Germinal center (tissue), 1 donor: Measurements from ENCODE around the gene MDN1.
"Not testable (repeated sequence)": the region's sequence is repeated elsewhere in the genome, so short reads cannot be mapped to it uniquely, and the experiment has no call there.

Experiments
- DNase-seq: peaks from one replicate; pipeline ENCODE4 v3.0.0; 2012; ENCODE audit warnings: mixed read lengths, low spot score

The MDN1 gene

DNA sequence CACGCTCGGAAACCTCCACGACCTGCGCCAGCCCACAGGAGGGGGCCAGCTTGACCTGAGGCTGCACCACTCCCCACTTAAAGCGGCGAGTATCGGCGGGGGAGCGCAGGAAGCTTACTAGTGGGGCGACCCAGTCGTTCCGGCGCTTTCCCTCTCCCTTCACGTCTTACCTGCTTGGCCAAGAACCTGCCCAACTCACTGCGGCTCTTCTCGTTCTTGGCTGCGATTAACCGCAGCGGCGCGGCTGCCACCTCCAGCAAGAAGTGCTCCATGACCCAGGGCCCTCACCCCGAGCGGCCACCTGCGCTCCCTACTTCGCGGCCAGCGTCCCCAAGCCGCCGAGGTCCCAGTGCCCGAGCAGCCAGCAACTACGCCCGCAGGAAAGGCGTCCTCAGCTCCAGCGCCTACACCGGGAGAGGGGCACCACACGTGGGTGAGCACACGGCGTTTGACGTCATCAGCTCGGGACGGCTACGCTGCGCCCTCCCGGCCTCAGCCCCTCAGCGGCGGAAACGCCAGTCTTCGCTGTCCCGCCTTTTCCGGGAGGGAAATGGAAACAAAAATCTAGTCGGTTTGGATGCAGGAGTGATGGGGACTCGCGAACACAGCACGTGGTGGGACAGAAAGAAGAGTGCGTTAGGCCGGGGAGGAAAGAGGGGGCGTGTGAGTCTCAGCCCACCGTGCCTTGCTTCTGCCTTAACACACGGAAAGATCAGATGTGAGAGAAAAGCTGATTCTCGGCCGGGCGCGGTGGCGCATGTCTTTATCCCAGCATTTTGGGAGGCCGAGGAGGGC lies at the start of gene MDN1:
Gene MDN1 (minus strand): TSS at position 459 of the 795 bp plus-strand sequence. CDS start 187 bp downstream, at position 272.
- DNase-seq = peak; percentile 89

GRCh38 chr6:89866024-89866678 lies 46.6 kb upstream of the MDN1 start:
- DNase-seq = no peak

DNA sequence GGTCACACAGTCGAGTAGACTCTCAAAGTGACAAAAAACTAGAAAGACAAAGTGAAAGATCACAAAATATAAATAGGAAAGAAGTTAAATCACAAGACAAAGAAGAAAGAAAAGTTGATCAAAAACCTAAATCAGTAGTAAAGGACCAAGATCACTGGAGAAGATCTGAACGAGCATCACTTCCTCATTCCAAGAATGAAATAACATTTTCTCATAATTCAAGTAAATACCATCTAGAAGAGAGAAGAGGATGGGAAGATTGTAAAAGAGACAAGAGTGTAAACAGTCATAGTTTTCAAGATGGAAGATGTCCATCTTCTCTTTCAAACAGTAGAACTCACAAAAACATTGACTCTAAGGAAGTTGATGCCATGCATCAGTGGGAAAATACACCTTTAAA lies 43.1 kb upstream of the MDN1 start:
- no peak for DNase-seq

DNA sequence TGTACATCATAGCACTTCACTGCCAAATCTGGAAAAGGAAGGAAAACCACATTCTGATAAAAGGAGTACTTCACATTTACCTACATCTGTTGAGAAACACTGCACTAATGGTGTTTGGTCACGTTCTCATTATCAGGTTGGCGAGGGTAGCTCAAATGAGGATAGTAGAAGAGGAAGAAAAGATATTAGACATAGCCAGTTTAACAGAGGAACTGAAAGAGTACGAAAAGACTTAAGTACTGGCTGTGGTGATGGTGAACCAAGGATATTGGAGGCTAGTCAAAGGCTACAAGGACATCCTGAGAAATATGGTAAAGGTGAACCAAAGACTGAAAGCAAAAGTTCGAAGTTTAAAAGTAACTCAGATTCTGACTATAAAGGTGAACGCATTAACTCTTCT lies 42.7 kb upstream of the MDN1 start:
- no peak for DNase-seq

DNA sequence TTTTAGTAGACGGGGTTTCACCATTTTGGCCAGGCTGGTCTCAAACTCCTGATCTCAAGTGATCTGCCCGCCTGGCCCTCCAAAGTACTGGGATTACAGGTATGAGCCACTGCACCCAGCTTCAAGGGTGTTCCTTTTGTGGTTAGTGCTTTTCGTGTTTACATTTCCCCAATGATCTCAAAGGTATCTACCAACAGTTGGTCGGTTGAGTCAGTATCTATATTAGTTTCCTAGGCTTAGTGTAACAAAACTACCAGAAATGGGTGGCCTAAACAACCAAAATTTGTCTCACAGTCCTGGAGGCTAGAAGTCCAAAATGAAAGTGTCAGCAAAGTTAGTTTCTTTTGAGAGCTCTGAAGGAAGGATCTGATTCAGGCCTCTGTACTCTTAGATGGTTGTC lies 40.1 kb upstream of the MDN1 start:
- no peak for DNase-seq

- DNase-seq = no peak
Observed at GRCh38 chr6:89858041-89858440, 38.4 kb upstream of the MDN1 start.

DNA sequence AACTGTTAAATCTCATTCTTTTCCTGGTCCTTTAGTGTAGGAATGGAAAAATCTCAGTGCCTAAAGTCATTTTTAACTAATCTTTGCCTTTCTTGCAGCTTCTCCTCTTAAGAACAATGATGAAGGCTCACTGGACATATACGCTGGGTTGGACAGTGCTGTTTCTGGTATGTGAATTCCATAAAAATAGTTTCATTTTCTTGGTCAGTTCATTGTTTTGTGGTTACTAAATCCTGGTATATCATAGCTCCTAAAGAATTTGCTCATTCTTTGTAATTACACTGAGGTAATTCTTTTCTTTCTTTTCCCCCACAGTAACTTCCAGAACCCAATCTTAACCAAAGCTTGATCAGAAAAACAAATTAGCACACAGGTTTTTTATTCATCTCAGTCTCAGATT lies 33.5 kb upstream of the MDN1 start:
- DNase-seq = no peak

DNA sequence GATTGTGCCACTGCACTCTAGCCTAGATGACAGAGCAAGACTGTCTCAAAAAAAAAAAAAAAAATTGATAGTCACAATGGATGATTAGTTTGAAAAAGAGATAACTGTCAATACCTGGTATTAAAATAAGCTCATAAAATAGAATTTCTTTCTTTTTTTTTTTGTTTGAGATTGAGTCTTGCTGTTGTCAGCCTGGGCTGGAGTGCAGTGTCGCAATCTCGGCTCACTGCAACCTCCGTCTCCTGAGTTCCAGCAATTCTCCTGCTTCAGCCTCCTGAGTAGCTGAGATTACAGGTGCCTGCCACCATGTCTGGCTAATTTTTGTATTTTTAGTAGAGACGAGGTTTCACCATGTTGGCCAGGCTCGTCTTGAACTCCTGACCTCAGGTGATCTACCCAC lies 27.9 kb upstream of the MDN1 start:
- DNase-seq = not testable (repeated sequence)

DNA sequence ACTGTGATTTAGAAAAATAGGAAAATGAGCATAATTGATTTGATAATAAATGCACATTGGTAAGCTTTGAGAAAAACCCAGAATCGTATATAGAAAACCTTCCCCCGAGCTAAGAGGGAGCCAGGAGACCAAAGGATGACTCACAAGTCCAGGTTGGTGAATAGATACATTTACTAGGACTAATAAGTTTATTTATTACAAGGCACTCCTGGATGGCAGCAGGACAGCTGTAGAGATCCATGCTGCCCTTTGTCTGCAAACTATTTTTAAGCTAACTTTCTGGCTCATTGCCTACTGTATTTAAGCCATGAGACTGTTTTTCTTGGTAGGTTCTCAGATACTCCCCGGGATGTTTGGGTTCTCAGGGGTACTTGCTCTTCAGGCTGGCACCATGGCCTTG lies 23.5 kb upstream of the MDN1 start:
- no peak for DNase-seq

DNA sequence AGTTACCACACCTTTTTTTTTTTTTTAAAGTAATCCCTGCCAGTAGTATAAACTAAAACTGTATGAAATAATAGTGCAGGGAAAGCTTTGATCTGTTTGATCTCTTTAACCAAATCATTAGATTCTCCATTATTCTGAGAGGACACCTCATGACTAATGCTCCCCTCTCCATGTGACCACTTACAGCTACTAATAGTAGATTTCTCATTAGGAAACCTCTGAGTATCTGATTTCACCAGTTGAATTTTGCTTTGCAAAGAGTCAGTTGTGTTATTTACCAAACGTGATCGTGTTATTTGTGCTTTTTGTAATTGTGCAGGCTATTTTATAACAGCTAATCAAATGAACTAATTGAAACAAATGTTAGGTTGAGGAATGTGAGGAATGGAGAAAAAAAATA lies 22.6 kb upstream of the MDN1 start:
- no peak for DNase-seq

GRCh38 chr6:89840538-89840937 lies 20.9 kb upstream of the MDN1 start:
- DNase-seq = no peak

DNA sequence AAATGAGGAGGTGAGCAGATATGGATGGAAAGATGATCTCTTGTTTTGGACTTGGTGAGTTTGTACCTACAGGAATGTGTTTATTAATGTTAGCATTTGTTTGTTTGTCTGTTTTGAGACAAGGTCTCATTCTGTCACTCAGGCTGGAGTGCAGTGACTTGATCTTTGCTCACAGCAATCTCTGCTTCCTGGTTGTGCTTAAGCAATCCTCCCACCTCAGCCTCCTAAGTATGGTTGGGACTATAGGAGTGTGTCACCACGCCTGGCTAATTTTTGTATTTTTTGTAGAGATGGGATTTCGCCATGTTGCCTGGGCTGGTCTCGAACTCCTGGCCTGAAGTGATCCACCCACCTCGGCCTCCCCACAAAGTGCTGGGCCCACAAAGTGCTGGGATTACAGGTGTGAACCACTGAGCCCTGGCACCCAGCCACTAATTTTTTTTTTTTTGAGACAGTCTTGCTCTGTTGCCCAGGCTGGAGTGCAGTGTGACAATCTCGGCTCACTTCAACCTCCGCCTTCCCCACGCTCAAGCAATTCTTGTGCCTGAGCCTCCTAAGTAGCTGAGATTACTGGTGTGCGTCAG lies 17.1 kb upstream of the MDN1 start:
- DNase-seq = no peak

DNA sequence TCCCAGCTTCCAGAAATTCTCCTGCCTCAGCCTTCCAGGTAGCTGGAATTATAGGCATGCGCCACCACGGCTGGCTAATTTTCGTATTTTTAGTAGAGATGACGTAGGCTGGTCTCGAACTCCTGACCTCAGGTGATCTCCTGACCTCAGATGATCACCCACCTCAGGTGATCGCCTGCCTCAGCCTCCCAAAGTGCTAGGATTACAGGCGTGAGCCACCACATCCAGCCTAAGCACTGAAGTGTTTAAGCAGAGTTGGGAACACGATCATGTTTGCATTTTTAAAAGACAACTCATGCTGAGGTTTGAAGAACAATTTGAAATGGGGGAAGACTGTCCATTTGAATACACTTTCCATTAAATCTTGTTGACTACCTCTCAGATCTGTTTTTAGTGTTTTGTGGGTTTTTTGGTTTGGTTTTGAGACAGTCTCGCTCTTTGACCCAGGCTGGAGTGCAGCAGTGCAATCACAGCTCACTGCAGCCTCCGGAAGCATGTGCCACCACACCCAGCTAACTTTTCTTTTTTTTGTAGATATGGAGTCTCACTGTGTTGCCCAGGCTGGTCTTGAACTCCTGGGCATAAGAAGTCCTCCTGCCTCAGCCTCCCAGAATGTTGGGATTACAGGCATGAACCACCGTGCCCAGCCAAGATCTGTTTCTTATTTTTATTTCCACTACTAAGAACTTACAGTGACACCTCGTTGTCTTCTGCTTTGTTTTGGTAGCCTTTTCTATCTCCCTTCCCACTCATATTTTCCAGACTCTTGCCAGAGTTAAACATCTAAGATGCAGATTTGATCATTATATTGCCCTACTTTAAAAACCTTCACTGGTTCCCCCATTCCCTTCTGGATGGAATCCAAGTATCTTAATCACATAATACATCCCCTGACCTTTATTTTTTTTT lies 15.5 kb upstream of the MDN1 start:
- DNase-seq = peak; percentile 26

DNA sequence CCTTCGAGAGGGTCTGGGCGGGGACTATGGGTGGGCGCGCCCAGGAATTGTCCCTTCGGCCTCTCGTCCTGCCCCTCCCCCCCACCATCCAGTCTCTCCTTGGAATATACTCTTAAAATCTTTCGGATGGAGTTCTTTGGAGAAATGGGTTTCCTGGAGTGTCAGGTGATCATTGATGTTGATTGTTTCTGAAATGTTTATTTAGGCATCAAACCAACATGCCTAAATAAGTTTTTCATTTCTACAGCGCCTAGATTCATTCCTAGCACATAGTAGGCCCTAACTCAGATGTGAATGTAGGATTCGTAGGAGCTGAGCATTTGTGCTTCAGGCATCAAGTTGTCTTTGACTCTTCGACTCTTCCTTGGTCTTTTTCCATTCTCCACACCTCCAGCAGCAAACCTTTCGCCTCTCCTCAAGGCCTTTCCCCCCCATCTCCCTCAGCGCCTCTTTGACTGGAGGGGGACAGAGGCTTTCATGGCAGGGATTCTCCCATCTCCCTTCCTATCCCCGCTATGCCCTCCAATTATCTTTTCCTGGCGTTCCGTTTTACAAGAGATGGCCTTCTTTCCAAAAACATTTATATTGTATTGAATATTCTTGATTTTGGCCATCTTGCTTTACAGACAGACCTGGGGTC lies 10.7 kb upstream of the MDN1 start:
- DNase-seq = no peak

DNA sequence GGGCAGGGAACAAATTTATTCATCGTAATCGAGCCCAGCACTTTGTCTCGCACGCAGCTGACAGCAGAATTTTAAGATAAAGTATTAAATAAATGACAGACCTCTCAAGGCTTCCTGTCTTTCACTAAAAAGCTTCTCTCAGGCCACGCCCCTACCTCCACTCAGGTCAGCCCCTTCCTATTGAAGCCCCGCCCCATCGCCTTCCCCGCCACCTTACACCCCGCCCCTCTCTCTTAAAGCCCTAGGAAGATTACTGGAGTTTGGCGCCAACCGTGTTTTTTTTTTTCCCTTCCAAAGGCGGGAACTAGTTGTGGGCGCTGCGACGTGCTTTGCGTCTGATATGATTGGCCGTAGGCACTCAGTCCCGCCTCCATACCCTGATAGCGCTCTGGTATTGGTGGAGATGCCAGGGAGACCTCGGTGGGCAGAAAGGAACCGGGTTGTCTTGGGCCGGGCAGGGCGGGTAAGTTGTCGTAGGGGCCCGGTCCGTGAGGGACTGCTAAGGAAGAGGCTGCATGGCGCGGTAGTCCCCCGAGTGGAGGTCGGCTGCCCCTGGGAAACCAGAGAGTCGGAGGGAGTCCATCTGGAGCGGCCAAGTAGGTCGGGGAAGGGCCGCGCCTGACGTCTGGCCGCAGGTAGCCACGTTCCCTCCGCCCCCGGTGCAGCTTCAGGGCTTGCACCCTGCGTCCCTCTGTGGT lies 10.0 kb upstream of the MDN1 start, which contains the start of gene CASP8AP2:
Gene CASP8AP2 (plus strand): TSS at position 409 of the 698 bp plus-strand sequence.
- peak; percentile 98 for DNase-seq

DNA sequence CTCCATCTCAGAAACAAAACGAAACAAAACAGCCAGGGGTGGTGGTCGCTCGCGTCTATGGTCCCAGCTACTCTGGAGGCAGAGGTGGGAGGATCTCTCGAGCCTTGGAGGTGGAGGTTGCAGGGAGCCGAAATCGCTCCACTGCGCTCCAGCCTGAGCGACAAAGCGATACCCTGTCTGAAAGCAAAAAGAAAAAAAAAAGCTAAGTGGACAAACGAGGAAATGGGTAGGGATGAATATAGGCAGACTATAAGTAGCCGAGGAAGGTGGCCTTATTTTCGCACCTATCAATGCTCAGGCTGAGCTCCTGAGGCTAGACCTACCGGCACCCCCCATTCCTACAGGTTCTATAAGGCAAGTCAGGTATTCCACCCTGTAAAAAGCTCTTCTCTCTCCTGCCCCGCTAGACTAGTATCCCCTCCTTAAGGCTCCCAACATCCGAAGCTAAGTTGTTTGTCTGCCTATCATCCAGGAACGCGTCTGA lies 9.4 kb upstream of the MDN1 start:
- DNase-seq = peak; percentile 46

GRCh38 chr6:89828475-89828987 lies 8.9 kb upstream of the MDN1 start:
- not testable (repeated sequence) for DNase-seq

GRCh38 chr6:89826029-89826528 lies 6.5 kb upstream of the MDN1 start:
- DNase-seq = no peak

DNA sequence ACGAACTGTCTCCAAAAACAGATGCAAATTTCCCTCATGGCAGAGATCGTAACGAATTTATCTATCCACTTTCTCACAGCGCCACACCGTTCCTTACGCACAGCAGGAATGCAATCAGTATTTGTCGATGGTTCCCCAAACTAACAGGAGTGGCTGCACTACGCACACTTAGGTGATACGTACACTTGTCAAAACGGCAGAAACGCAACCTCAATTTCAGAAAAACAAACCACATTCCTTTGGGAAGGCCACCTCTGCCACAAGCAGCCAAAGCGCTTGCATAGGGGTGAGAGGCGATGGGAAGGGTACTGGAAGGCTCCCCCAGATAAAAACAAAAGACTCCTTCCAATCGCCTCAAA lies 638 bp downstream of the MDN1 start:
- peak; percentile 32 for DNase-seq

GRCh38 chr6:89817481-89817880 lies 2.1 kb downstream of the MDN1 start:
- no peak for DNase-seq
